Upper lobe of left lung (tissue), 4 donors: ENCODE measurements around the gene KRTAP5-3.

Experiments
- CTCF ChIP-seq, 6 experiments: fragments of 450-650 bp in 4 of 6; fragments of 200-600 bp in 2 of 6; sonication (generic) in 2 of 6; IDR thresholded peaks; one replicate each; pipeline ENCODE4 v1.5.1; 2016 to 2019; ENCODE audit warnings: antibody characterized with exemption in 6 of 6
- POLR2A ChIP-seq, 4 donors: fragments of 450-650 bp; IDR thresholded peaks; one replicate each; pipeline ENCODE4 v1.5.1; 2016 to 2017; ENCODE audit warnings: antibody characterized with exemption in 4 of 4, mild to moderate bottlenecking in 2 of 4
- POLR2AphosphoS5 ChIP-seq, 2 donors: sonication (generic); formaldehyde crosslinking; IDR thresholded peaks; one replicate each; pipeline ENCODE4 v1.5.1; 2017; ENCODE audit warnings: antibody characterized with exemption in 2 of 2

- TF ChIP-seq CTCF (IDR thresholded peaks at IDR 0.05) = no peak
- TF ChIP-seq POLR2AphosphoS5 (IDR thresholded peaks at IDR 0.05) = no peak
- TF ChIP-seq POLR2A (IDR thresholded peaks at IDR 0.05) = no peak
These were observed 46.3 kb upstream of the KRTAP5-3 start for GRCh38 chr11:1654388-1655167.
